Panc1 (cell line): ENCODE results near the gene FAM193A.

Experiments used
- CTCF ChIP-seq: fragments of 450-650 bp; IDR thresholded peaks from 2 replicates; pipeline ENCODE4 v1.5.1; 2017; ENCODE audit warnings: mild to moderate bottlenecking
- POLR2AphosphoS5 ChIP-seq: IDR thresholded peaks from 2 replicates; pipeline ENCODE4 v1.6.1; 2012; ENCODE audit warnings: mild to moderate bottlenecking, low read depth, low read length, moderate library complexity
- SIN3A ChIP-seq: IDR thresholded peaks from 2 replicates; pipeline ENCODE4 v1.6.1; 2012; ENCODE audit warnings: low read depth, mild to moderate bottlenecking, low read length, moderate library complexity, borderline replicate concordance; ENCODE audit not compliant: insufficient read depth

GRCh38 chr4:2607822-2608221, 71.4 kb downstream of the FAM193A start:
- no peak for TF ChIP-seq SIN3A
- TF ChIP-seq CTCF, result no peak
- TF ChIP-seq POLR2AphosphoS5, result no peak
